SK-N-MC (cell line): ENCODE results near the gene SLC16A5.

Experiments used
- EZH2 ChIP-seq: fragments of 200-600 bp; sonication (generic); IDR thresholded peaks from one replicate; pipeline ENCODE4 v1.6.1; 2017; ENCODE audit warnings: antibody characterized with exemption
- POLR2AphosphoS5 ChIP-seq: IDR thresholded peaks from 2 replicates; pipeline ENCODE4 v1.6.1; 2012; ENCODE audit warnings: mild to moderate bottlenecking, low read depth, low read length, borderline replicate concordance

GRCh38 chr17:75138519-75138918, 50.8 kb downstream of the SLC16A5 start:
- TF ChIP-seq EZH2, result no peak
- no peak for TF ChIP-seq POLR2AphosphoS5
